HUES48 (cell line): ENCODE results near the gene PDE6G.

Source experiments
- H3K27ac ChIP-seq: one replicate; pipeline ENCODE4 v1.7.0; 2013; ENCODE audit warnings: low read depth, low read length, inconsistent platforms
- H3K27me3 ChIP-seq: 2 replicates; pipeline ENCODE4 v1.6.1; 2013; ENCODE audit warnings: mild to moderate bottlenecking, low read length; ENCODE audit not compliant: control insufficient read depth, insufficient read depth
- H3K36me3 ChIP-seq: 2 replicates; pipeline ENCODE4 v1.6.1; 2013; ENCODE audit warnings: low read length; ENCODE audit not compliant: control insufficient read depth, insufficient read depth
- H3K4me1 ChIP-seq: 2 replicates; pipeline ENCODE4 v1.6.1; 2013; ENCODE audit warnings: mild to moderate bottlenecking, low read length; ENCODE audit not compliant: control insufficient read depth, insufficient read depth
- H3K4me3 ChIP-seq: 2 replicates; pipeline ENCODE4 v1.5.1; 2013; ENCODE audit warnings: mild to moderate bottlenecking, low read depth, low read length
- H3K9ac ChIP-seq: 2 replicates; pipeline ENCODE4 v1.6.1; 2013; ENCODE audit warnings: mild to moderate bottlenecking, low read depth, low read length, moderate library complexity
- H3K9me3 ChIP-seq: 2 replicates; pipeline ENCODE4 v1.6.1; 2013; ENCODE audit warnings: low read length; ENCODE audit not compliant: control insufficient read depth, insufficient read depth

The PDE6G gene

DNA sequence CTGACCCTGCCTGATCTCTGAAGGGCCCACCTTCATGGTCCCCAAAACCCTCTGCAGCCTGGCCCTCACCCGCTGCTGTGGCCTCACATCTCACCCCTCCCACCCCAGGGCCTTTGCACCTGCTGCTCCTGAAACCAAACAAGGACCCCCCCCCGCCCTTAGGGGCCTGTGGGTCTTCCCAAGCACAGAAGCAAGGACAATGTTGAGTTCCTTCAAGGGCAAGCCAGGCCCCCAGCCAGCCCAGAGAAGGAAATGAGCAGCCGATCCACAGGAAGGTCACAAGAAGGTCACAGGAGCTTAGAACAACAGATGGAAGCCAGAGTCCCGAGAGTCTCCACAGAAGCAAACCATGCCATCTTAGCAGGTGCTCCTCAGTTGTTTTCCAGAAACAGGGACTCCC lies 493 bp upstream of the PDE6G start:
- no peak overlapping the region for H3K9ac ChIP-seq
- no peaks in the 10 kb centered on the region for H3K9me3 ChIP-seq
- no peaks in the 10 kb centered on the region for H3K36me3 ChIP-seq
- H3K27ac ChIP-seq: no peak overlapping the region
- H3K4me1 ChIP-seq: peaks cover 7% of the 10 kb centered on the region
- no peaks in the 10 kb centered on the region for H3K27me3 ChIP-seq
- no peak overlapping the region for H3K4me3 ChIP-seq

DNA sequence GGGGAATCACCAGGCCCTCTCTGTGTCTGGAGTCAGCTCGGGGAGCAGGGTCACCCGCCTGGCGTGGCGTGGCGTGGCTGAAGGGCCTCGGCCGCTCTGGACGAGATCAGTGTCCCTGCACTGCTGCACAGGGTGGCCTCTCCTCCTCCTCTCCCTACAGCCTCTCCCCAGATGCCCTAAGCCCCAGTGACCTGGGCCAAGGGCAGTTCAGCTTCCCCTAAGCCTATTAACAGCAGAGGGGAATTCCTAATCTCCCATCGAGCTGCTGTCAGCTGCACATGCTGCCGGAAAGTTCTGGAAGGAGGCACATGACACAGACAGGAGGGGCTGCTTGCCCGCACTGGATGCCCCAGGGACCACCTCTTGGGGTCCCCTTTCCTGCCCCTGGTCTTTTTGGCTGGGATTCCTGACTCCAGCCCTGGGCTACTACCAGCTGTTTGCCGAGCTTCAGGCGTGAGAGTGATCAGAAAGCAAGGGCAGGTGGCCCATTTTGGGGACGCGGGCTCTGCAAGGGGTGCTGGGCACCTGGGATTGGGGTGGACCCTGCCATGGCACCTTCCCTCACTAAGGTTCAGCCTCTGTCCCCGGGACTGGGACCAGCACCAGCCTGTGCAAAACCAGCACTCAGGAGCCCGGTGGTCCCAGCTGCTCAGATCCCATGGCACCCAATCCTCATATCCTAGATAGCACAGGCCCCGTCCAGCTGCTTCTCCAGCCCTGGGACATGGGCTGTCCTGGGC lies 794 bp downstream of the PDE6G start:
- peaks cover 7% of the 10 kb centered on the region for H3K4me1 ChIP-seq
- H3K36me3 ChIP-seq: no peaks in the 10 kb centered on the region
- H3K4me3 ChIP-seq: no peak overlapping the region
- no peaks in the 10 kb centered on the region for H3K9me3 ChIP-seq
- H3K9ac ChIP-seq: no peak overlapping the region
- no peak overlapping the region for H3K27ac ChIP-seq
- no peaks in the 10 kb centered on the region for H3K27me3 ChIP-seq

DNA sequence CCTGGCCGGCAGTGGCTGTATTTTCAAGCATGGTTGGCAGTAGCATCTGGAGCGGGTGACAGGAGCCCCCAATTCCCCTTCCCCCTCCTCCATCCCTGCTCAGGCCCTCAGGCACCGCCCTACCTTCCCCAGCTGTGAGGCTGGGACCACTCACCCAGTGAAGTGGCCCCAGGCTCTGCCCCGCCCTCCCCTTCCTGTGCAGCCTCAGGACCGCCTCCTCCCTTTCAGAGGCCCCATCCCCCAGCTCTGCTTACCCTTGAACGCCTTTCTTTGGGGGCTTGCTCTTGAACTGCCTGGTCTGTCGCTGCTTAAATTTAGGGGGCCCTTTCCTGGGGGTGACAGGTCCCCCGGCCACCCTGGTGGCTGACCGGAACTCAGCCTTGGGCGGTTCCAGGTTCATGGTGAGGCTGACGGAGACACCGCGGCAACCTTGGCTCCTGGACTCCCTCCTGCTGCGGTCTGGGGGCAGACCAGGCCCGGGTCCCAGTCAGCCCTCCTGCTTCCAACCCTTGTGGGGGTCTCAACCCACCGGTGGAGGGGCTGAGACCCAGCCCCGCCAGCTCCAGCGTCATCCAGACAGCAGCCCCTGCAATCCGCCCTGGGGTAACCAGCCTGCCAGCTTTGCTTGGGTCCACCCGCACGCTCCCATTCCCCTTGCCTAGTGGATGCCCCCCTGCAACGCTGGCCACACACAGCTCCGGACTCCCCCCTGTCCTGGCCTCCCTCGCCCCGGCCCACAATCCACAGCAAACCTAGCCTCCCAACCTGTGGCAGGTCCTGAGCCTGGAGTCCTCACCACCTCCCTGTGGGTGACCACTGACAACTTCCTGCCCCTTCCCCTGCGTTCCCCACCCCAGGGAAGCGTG lies 3.2 kb downstream of the PDE6G start:
- Histone ChIP-seq H3K27me3 (peaks cover 13% of the 10 kb centered on the region), H3K9me3 (no peaks in the 10 kb centered on the region), H3K4me3 (peak overlapping the region; percentile 26; the same call in 1 of the 2 replicates), H3K36me3 (no peaks in the 10 kb centered on the region), H3K9ac (0 out of 2 replicates have a peak overlapping the region, but pooled peaks have one; percentile 24), H3K27ac (no peak overlapping the region), H3K4me1 (peaks cover 10% of the 10 kb centered on the region)

DNA sequence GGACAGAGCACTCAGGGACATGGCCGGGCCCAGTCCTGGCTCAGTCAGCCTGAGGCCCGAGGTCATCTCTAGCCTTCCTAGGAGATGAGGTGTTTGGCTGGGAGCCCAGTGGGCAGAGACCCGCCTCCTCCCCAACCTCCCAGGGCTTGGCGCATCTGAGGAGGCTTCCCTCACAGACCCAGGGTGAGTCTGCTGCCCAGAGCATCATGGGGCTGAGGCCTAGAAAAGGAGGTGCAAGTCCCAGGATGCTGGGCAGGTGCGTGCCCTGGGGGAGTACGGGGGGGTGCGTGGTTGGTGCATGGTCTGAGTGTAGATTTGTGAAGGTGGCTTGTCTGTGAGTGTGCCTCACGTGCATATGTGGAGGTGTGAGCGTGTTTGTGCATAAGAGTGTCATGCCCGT lies 4.7 kb downstream of the PDE6G start:
- no peak overlapping the region for H3K27ac ChIP-seq
- no peaks in the 10 kb centered on the region for H3K9me3 ChIP-seq
- H3K27me3 ChIP-seq: peaks cover 27% of the 10 kb centered on the region
- H3K36me3 ChIP-seq: no peaks in the 10 kb centered on the region
- no peak overlapping the region for H3K4me3 ChIP-seq
- peaks cover 19% of the 10 kb centered on the region for H3K4me1 ChIP-seq
- H3K9ac ChIP-seq: no peak overlapping the region

DNA sequence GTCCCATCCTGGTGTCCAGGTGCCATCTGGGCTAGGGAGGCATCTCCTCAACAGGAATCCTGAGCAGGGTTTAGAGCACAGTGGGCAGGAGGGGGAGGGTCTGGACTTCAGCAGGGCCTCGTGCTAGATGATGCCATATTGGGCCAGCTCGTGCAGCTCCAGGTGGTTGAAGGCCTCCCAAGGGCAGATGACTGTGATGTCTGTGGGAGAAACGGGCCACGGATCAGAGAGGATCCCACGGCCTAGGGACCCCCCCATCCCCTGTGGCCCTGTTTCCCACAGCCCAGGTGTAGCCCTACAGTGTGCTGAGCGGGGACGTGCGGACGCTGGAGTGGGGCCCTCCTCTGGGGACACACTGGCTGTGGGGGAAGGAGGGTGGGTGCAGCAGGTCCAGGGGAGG lies 5.4 kb downstream of the PDE6G start:
- no peak overlapping the region for H3K27ac ChIP-seq

DNA sequence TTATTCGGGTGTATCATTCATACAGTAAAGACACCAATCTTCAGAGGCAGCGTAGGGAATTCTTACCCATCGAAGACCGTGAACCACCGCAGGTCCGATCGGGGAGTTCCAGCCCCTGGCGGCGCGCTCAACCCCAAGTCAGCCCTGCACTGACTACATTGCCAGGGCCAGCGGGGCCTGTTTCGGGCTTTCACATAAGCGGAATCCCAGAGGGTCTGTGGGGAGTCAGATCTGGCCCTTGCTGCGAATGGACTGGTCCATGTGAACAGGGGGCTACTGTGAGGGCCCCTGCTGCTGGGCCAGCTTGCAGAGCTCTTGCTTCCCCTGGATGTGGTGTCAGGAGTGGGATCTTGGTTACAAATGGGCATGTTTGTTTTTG lies 7.6 kb downstream of the PDE6G start:
- Histone ChIP-seq H3K36me3 (no peaks in the 10 kb centered on the region), H3K27ac (no peak overlapping the region), H3K9me3 (no peaks in the 10 kb centered on the region), H3K9ac (no peak overlapping the region), H3K27me3 (peaks cover 27% of the 10 kb centered on the region), H3K4me3 (peak overlapping the region; percentile 54), H3K4me1 (peaks cover 19% of the 10 kb centered on the region)

More for the DNA sequence above, 5.4 kb downstream of the PDE6G start:
- peaks cover 19% of the 10 kb centered on the region for H3K4me1 ChIP-seq
- H3K4me3 ChIP-seq: no peak overlapping the region
- no peaks in the 10 kb centered on the region for H3K9me3 ChIP-seq
- peaks cover 27% of the 10 kb centered on the region for H3K27me3 ChIP-seq
- no peak overlapping the region for H3K9ac ChIP-seq
- H3K36me3 ChIP-seq: no peaks in the 10 kb centered on the region

DNA sequence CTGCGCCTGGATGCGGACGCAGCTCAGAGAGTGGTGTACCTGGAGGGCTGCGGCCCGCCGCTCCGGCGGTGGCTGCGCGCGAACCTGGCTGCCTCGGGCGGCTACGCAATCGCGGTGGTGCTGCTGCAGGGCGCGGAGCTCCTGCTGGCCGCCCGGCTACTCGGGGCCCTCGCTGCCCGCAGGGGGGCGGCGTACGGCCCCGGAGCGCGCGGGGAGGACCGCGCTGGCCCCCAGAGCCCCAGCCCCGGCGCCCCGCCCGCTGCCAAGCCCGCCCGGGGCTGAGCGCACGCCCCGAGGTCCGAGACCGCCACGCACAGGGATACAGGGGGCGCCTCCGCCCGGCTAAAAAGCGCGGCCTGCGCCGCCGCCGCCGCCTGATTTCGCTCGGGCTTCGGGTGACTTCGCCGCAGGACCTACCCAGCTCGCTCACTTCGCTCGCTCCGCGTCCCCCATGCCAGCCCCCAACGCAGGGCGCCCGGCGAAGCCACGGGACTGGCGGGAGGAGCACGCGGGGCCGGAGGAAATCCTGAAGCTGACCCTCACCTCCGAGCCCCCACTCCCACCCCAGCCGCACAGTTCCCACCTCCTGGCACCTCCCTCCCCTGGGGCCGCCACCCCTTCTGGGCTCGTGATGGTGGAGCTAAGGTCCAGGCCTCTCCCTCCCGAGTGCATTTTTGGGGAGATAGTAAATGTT lies 8.2 kb downstream of the PDE6G start:
- Histone ChIP-seq H3K9me3 (no peaks in the 10 kb centered on the region), H3K4me1 (peaks cover 16% of the 10 kb centered on the region), H3K27ac (no peak overlapping the region), H3K9ac (no peak overlapping the region), H3K36me3 (no peaks in the 10 kb centered on the region), H3K27me3 (peaks cover 27% of the 10 kb centered on the region), H3K4me3 (peak overlapping the region; percentile 54)

DNA sequence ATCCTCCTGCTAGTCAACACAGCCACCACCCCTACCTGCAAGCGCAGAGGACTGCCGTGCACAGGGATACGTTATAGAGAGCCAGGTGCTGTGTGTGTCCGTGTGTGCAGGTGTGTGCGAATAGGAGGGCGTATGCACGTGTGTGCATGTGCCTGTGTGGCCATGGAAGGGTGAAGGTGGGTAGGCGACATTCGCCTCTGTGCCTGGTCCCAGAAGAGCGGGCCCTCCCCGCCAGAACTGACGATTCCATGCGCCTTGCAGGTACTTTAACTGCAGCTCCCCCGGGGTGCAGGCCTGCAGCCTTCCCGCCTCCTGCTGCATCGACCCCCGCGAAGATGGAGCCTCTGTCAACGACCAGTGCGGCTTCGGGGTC lies 8.7 kb downstream of the PDE6G start:
- H3K4me3 ChIP-seq: peak overlapping the region; percentile 54
- no peak overlapping the region for H3K9ac ChIP-seq

DNA sequence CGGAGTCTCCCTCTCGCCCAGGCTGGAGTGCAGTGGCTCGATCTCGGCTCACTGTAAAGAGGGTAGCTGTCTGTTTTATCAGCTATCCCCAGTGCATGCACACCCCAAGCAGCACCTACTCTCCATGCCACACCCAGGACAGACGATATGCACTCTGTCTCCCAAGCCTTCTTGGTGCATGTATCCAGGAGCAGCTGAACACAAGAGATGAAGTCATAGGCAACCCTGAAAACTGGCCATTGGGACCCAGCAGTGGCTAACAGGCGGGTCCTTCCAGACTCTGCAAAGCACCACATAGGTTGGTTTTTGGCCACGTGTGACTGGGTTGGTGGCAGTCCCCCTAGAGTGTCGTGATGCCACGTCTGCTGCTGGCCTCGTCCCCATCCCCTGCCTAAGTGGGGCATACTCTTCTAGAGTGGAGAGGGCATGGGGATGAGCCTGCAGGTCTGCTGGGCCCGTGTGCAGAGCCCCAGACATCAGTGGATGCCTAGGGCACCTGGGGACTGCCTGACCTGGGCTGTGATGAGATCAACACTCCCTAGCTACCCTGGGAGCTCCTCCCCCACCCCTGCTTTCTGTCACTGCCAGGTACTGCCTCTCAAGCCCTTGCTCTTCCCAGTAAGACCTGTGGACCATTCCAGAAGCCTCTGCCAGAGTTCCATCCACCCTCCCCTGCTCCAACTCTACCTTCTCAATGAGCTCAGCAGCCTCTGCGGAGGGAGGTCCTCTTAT lies 9.3 kb downstream of the PDE6G start:
- H3K9ac ChIP-seq: no peak overlapping the region
- peaks cover 27% of the 10 kb centered on the region for H3K27me3 ChIP-seq
- no peaks in the 10 kb centered on the region for H3K9me3 ChIP-seq
- peaks cover 13% of the 10 kb centered on the region for H3K4me1 ChIP-seq
- H3K27ac ChIP-seq: no peak overlapping the region
- no peaks in the 10 kb centered on the region for H3K36me3 ChIP-seq
- H3K4me3 ChIP-seq: peak overlapping the region; percentile 54; the same call in 1 of the 2 replicates

More for the DNA sequence above, 8.7 kb downstream of the PDE6G start:
- H3K4me1 ChIP-seq: peaks cover 13% of the 10 kb centered on the region
- H3K27me3 ChIP-seq: peaks cover 27% of the 10 kb centered on the region
- H3K27ac ChIP-seq: no peak overlapping the region
- no peaks in the 10 kb centered on the region for H3K36me3 ChIP-seq
- no peaks in the 10 kb centered on the region for H3K9me3 ChIP-seq
